ENCODE results near the gene EDDM13. TPM values are rescaled to one million over a fixed set of nuclear protein-coding genes. Genes with fewer than 3 reads are reported as not detected.

EDDM13 gene
- total and polyA plus RNA-seq, 2 of the 13 experiments (the other 11 are each of a cell fraction or from before 2014, with no cell fraction given): not detected

DNA sequence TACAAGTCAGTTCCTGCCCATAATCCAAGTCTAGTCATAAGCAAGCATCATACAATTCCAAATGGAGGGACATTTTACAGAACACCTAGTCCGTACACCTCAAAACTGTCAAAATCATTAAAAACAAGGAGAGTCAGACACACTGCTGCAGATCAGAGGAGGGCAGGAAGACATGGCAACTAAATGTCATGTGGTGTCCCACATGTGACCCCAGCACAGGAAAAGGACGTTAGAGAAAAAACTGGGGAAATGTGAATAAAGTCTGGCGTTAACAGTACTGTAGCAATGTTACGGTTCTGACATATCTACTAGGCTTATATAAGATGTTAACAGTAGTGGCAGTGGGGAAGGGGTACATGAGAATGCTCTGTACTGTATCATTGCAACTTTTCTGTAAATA is 39.8 kb downstream of the EDDM13 start (continued):
- TF ChIP-seq, protein P1, sequence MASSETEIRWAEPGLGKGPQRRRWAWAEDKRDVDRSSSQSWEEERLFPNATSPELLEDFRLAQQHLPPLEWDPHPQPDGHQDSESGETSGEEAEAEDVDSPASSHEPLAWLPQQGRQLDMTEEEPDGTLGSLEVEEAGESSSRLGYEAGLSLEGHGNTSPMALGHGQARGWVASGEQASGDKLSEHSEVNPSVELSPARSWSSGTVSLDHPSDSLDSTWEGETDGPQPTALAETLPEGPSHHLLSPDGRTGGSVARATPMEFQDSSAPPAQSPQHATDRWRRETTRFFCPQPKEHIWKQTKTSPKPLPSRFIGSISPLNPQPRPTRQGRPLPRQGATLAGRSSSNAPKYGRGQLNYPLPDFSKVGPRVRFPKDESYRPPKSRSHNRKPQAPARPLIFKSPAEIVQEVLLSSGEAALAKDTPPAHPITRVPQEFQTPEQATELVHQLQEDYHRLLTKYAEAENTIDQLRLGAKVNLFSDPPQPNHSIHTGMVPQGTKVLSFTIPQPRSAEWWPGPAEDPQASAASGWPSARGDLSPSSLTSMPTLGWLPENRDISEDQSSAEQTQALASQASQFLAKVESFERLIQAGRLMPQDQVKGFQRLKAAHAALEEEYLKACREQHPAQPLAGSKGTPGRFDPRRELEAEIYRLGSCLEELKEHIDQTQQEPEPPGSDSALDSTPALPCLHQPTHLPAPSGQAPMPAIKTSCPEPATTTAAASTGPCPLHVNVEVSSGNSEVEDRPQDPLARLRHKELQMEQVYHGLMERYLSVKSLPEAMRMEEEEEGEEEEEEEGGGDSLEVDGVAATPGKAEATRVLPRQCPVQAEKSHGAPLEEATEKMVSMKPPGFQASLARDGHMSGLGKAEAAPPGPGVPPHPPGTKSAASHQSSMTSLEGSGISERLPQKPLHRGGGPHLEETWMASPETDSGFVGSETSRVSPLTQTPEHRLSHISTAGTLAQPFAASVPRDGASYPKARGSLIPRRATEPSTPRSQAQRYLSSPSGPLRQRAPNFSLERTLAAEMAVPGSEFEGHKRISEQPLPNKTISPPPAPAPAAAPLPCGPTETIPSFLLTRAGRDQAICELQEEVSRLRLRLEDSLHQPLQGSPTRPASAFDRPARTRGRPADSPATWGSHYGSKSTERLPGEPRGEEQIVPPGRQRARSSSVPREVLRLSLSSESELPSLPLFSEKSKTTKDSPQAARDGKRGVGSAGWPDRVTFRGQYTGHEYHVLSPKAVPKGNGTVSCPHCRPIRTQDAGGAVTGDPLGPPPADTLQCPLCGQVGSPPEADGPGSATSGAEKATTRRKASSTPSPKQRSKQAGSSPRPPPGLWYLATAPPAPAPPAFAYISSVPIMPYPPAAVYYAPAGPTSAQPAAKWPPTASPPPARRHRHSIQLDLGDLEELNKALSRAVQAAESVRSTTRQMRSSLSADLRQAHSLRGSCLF (CRISPR knock-in tag; IDR thresholded peaks at IDR 0.05; ENCODE audit: borderline replicate concordance): no peak
- TF ChIP-seq KDM3A (CRISPR knock-in tag; IDR thresholded peaks at IDR 0.05; ENCODE audit: low read depth) (no peak), ZNF605 (CRISPR knock-in tag; IDR thresholded peaks at IDR 0.05) (no peak), ZNF230 (CRISPR knock-in tag; IDR thresholded peaks at IDR 0.05) (no peak), NRL (CRISPR knock-in tag; IDR thresholded peaks at IDR 0.05; ENCODE audit: borderline replicate concordance) (no peak), MED8 (CRISPR knock-in tag; IDR thresholded peaks at IDR 0.05; ENCODE audit: insufficient replicate concordance) (no peak), EEA1 (CRISPR knock-in tag; IDR thresholded peaks at IDR 0.05; ENCODE audit: borderline replicate concordance) (no peak)
